CD14-positive monocyte (primary cell): ENCODE results near the gene IRAG1. TPM values are rescaled to one million over a fixed set of nuclear protein-coding genes. Genes with fewer than 3 reads are reported as not detected.

Experiments
- DNase-seq, 3 donors: peaks; one replicate each; pipeline ENCODE4 v3.0.0-alpha.2; 2011 to 2022
- H2AFZ ChIP-seq: 2 replicates; pipeline ENCODE4 v1.6.0; 2012; ENCODE audit warnings: mild to moderate bottlenecking, low read depth, low read length, inconsistent platforms; ENCODE audit not compliant: insufficient read depth, poor library complexity, severe bottlenecking
- H3K27ac ChIP-seq, 2 donors: 1 replicate in 1 of 2; 2 replicates in 1 of 2; pipeline ENCODE4 v1.5.1; 2012 to 2013; ENCODE audit warnings: low read length in 2 of 2, control low read depth in 1 of 2, inconsistent platforms in 1 of 2, low read depth in 1 of 2, mild to moderate bottlenecking in 1 of 2
- H3K27me3 ChIP-seq, 2 donors: one replicate each; pipeline versions ENCODE4 v1.6.0 to v1.6.1; 2011 to 2013; ENCODE audit warnings: low read length in 2 of 2; ENCODE audit not compliant: control insufficient read depth in 2 of 2, insufficient read depth in 2 of 2
- H3K36me3 ChIP-seq, 2 donors: replicated peaks in 1 of 2; 1 replicate in 1 of 2; 2 replicates in 1 of 2; pipeline versions ENCODE4 v1.5.1 to v1.6.1; 2012 to 2013; ENCODE audit warnings: low read length in 2 of 2, control low read depth in 1 of 2, inconsistent platforms in 1 of 2, mild to moderate bottlenecking in 1 of 2; ENCODE audit not compliant: insufficient read depth in 2 of 2, control insufficient read depth in 1 of 2
- H3K4me1 ChIP-seq, 2 donors: 1 replicate in 1 of 2; 2 replicates in 1 of 2; pipeline versions ENCODE4 v1.5.1 to v1.6.1; 2012 to 2013; ENCODE audit warnings: low read length in 2 of 2, control low read depth in 1 of 2, inconsistent platforms in 1 of 2, mild to moderate bottlenecking in 1 of 2, moderate library complexity in 1 of 2; ENCODE audit not compliant: insufficient read depth in 2 of 2, control insufficient read depth in 1 of 2
- H3K4me2 ChIP-seq: replicated peaks from 2 replicates; pipeline ENCODE3; 2012; ENCODE audit warnings: low read length, moderate library complexity, mild to moderate bottlenecking; ENCODE audit not compliant: poor library complexity, severe bottlenecking; ENCODE audit errors: extremely low read depth
- H3K4me3 ChIP-seq, 3 experiments: fragments of 200-600 bp in 1 of 3; sonication (generic) in 1 of 3; replicated peaks in 1 of 3; 1 replicate in 2 of 3; 2 replicates in 1 of 3; pipeline ENCODE4 v1.5.1; 2011 to 2013; ENCODE audit warnings: low read length in 3 of 3, mild to moderate bottlenecking in 3 of 3, control low read depth in 2 of 3, low read depth in 2 of 3, inconsistent platforms in 1 of 3, moderate library complexity in 1 of 3
- H3K79me2 ChIP-seq: 2 replicates; pipeline ENCODE4 v1.6.0; 2012; ENCODE audit warnings: mild to moderate bottlenecking, control low read depth, inconsistent platforms, low read length, moderate library complexity; ENCODE audit not compliant: insufficient read depth
- H3K9ac ChIP-seq: 2 replicates; pipeline ENCODE4 v1.6.0; 2017; ENCODE audit warnings: low read length, mild to moderate bottlenecking; ENCODE audit not compliant: insufficient read depth, poor library complexity, severe bottlenecking
- H3K9me3 ChIP-seq, 2 donors: replicated peaks in 1 of 2; 1 replicate in 1 of 2; 2 replicates in 1 of 2; pipeline versions ENCODE4 v1.5.1 to v1.6.1; 2012 to 2013; ENCODE audit warnings: low read length in 2 of 2, control low read depth in 1 of 2; ENCODE audit not compliant: control insufficient read depth in 1 of 2, insufficient read depth in 1 of 2
- H4K20me1 ChIP-seq: 2 replicates; pipeline ENCODE4 v1.6.0; 2012; ENCODE audit warnings: mild to moderate bottlenecking, low read length, control low read depth, moderate library complexity; ENCODE audit not compliant: insufficient read depth
- H3K27ac Mint-ChIP-seq, 7 donors: one replicate each; pipeline ENCODE4 v1.8.0; 2020; ENCODE audit warnings: mild to moderate bottlenecking in 7 of 7, mixed read lengths in 7 of 7, moderate library complexity in 6 of 7, inconsistent platforms in 2 of 7
- H3K27me3 Mint-ChIP-seq, 3 donors: one replicate each; pipeline ENCODE4 v1.8.0; 2021 to 2022; ENCODE audit warnings: low read depth in 3 of 3, mild to moderate bottlenecking in 3 of 3, mixed read lengths in 3 of 3, moderate library complexity in 3 of 3, inconsistent platforms in 1 of 3
- H3K36me3 Mint-ChIP-seq, 2 donors: one replicate each; pipeline ENCODE4 v1.8.0; 2020; ENCODE audit warnings: mixed read lengths in 2 of 2, inconsistent platforms in 1 of 2, mild to moderate bottlenecking in 1 of 2
- H3K4me1 Mint-ChIP-seq: one replicate; pipeline ENCODE4 v1.8.0; 2020; ENCODE audit warnings: mild to moderate bottlenecking, mixed read lengths
- H3K4me3 Mint-ChIP-seq, 2 donors: one replicate each; pipeline ENCODE4 v1.8.0; 2020; ENCODE audit warnings: mild to moderate bottlenecking in 2 of 2, mixed read lengths in 2 of 2, moderate library complexity in 1 of 2
- H3K9me3 Mint-ChIP-seq, 7 donors: one replicate each; pipeline ENCODE4 v1.8.0; 2020 to 2022; ENCODE audit warnings: mixed read lengths in 7 of 7, mild to moderate bottlenecking in 6 of 7, moderate library complexity in 6 of 7, inconsistent platforms in 2 of 7
- CTCF ChIP-seq: fragments of 200-600 bp; IDR thresholded peaks from one replicate; pipeline ENCODE4 v1.8.0; 2022; ENCODE audit warnings: antibody characterized with exemption, mild to moderate bottlenecking
- WGBS: methylation state at CpG from one replicate; pipeline ENCODE4 v1.1.5; 2013; ENCODE audit warnings: missing lambda C conversion rate; ENCODE audit not compliant: insufficient coverage; 5-methylcytosine and 5-hydroxymethylcytosine counted together
- intact Hi-C, 2 donors: fragments of 100-400 bp; cut with micrococcal nuclease; formaldehyde crosslinking; loops; one replicate each; pipeline versions ENCODE4 v1.15.0 to v1.15.1; 2023
- polyA plus RNA-seq, 3 donors: library from polyadenylated mRNA; depleted of rRNA in 1 of 3; unstranded in 2 of 3; stranded (reverse) in 1 of 3; fragments of 300-500 nt in 2 of 3; fragments of >200 nt in 1 of 3; fragmentation: Illumina TruSeq in 2 of 3; gene quantifications; 1 replicate in 2 of 3; 2 replicates in 1 of 3; pipeline ENCODE4 v1.2.3, GENCODE V29; 2012 to 2021

The IRAG1 gene
- polyA plus RNA-seq, 3 donors, result 3.0 to 4.9 (median 3.3) TPM

GRCh38 chr11:10731064-10731680 is 37.6 kb upstream of the IRAG1 start:
- no peak overlapping the region for H3K27ac ChIP-seq
- no peak overlapping the region for H3K4me3 ChIP-seq
- H2AFZ ChIP-seq, result no peak overlapping the region
- no peak overlapping the region for H3K4me2 ChIP-seq
- H3K27me3 ChIP-seq, result peaks cover 16 to 25% of the 10 kb centered on the region in 2 donors
- no peaks in the 10 kb centered on the region for H3K36me3 ChIP-seq
- H3K4me1 Mint-ChIP-seq, result peaks cover 27% of the 10 kb centered on the region
- H3K9me3 ChIP-seq, result peaks cover 5 to 10% of the 10 kb centered on the region in 2 donors
- H3K9ac ChIP-seq, result no peak overlapping the region
- peaks cover 7 to 24% (median 12%) of the 10 kb centered on the region in 7 donors for H3K9me3 Mint-ChIP-seq
- H4K20me1 ChIP-seq, result no peaks in the 10 kb centered on the region
- H3K27ac Mint-ChIP-seq, result no peak overlapping the region
- TF ChIP-seq CTCF, result no peak
- intact Hi-C loops, result loop anchor here (5.0 to 10.0 kb wide), 5 partner anchors 186 to 406 kb away; partner anchors contain the start of gene RNF141 (in 1 of the 2)
- WGBS, result no CpG with 5 or more reads among the region's 3 CpGs
- H3K4me1 ChIP-seq, result peaks cover 24 to 30% of the 10 kb centered on the region in 2 donors
- H3K36me3 Mint-ChIP-seq, result peaks cover 19 to 23% of the 10 kb centered on the region in 2 donors
- no peaks in the 10 kb centered on the region for H3K79me2 ChIP-seq
- peaks cover 36 to 51% (median 39%) of the 10 kb centered on the region in 3 donors for H3K27me3 Mint-ChIP-seq
- peak overlapping the region in 1 of 2 donors; percentile 70 for H3K4me3 Mint-ChIP-seq
- no peak for DNase-seq

- no peak for TF ChIP-seq CTCF
- DNase-seq, result peak; percentile 73 to 80 (median 73)
- peaks cover 27% of the 10 kb centered on the region for H3K4me1 Mint-ChIP-seq
- H3K4me1 ChIP-seq, result peaks cover 29 to 35% of the 10 kb centered on the region in 2 donors
- H3K79me2 ChIP-seq, result no peaks in the 10 kb centered on the region
- peak overlapping the region in 4 of 7 donors; percentile 8 to 82 (median 72) for H3K27ac Mint-ChIP-seq
- no peaks in the 10 kb centered on the region for H3K36me3 ChIP-seq
- peaks cover 36 to 55% (median 39%) of the 10 kb centered on the region in 3 donors for H3K27me3 Mint-ChIP-seq
- H3K27me3 ChIP-seq, result peaks cover 16 to 25% of the 10 kb centered on the region in 2 donors
- H4K20me1 ChIP-seq, result no peaks in the 10 kb centered on the region
- H3K4me2 ChIP-seq, result no peak overlapping the region
- peaks cover 7 to 27% (median 18%) of the 10 kb centered on the region in 7 donors for H3K9me3 Mint-ChIP-seq
- no peak overlapping the region for H3K9ac ChIP-seq
- no peak overlapping the region for H3K4me3 ChIP-seq
- H3K36me3 Mint-ChIP-seq, result peaks cover 19 to 22% of the 10 kb centered on the region in 2 donors
- no peak overlapping the region for H3K27ac ChIP-seq
- H2AFZ ChIP-seq, result no peak overlapping the region
- peak overlapping the region in 1 of 2 donors; percentile 37 for H3K4me3 Mint-ChIP-seq
- WGBS, result 30% methylated on average over 2 of the region's 3 CpGs
- intact Hi-C loops, result loop anchor here (5.0 to 10.0 kb wide), 5 partner anchors 185 to 405 kb away; partner anchors contain the start of gene RNF141 (in 1 of the 2)
- H3K9me3 ChIP-seq, result peaks cover 5 to 10% of the 10 kb centered on the region in 2 donors
These were observed 36.6 kb upstream of the IRAG1 start for GRCh38 chr11:10730151-10730550.
